EH (cell line): ENCODE data around the gene ARHGAP15.
"Not testable (repeated sequence)": the region's sequence is repeated elsewhere in the genome, so short reads cannot be mapped to it uniquely, and the experiment has no call there.

Experiments
- DNase-seq: peaks from one replicate; pipeline ENCODE4 v3.0.0-alpha.2; 2015; ENCODE audit warnings: low read depth

Gene ARHGAP15

GRCh38 chr2:143529118-143529720 is 400.0 kb downstream of the ARHGAP15 start:
- peak; percentile 70 for DNase-seq

GRCh38 chr2:143530758-143531157 is 401.5 kb downstream of the ARHGAP15 start:
- peak; percentile 75 for DNase-seq

GRCh38 chr2:143532061-143532460 is 402.8 kb downstream of the ARHGAP15 start:
- no peak for DNase-seq

GRCh38 chr2:143533846-143534245 is 404.6 kb downstream of the ARHGAP15 start:
- DNase-seq, result no peak

GRCh38 chr2:143535802-143536201 is 406.6 kb downstream of the ARHGAP15 start:
- no peak for DNase-seq

GRCh38 chr2:143541899-143542298 is 412.7 kb downstream of the ARHGAP15 start:
- not testable (repeated sequence) for DNase-seq

- DNase-seq, result peak; percentile 12
Observed at GRCh38 chr2:143545059-143545948, 416.1 kb downstream of the ARHGAP15 start.

GRCh38 chr2:143545949-143546255 is 416.7 kb downstream of the ARHGAP15 start:
- DNase-seq, result peak; percentile 75

GRCh38 chr2:143548032-143548431 is 418.8 kb downstream of the ARHGAP15 start:
- no peak for DNase-seq

- DNase-seq, result no peak
Observed at GRCh38 chr2:143550500-143550899, 421.3 kb downstream of the ARHGAP15 start.

- peak; percentile 73 for DNase-seq
Observed at GRCh38 chr2:143551971-143552650, 422.9 kb downstream of the ARHGAP15 start.

- DNase-seq, result no peak
Observed at GRCh38 chr2:143553261-143553660, 424.0 kb downstream of the ARHGAP15 start.

- peak; percentile 80 for DNase-seq
Observed at GRCh38 chr2:143558665-143559064, 429.4 kb downstream of the ARHGAP15 start.

GRCh38 chr2:143559147-143559546 is 429.9 kb downstream of the ARHGAP15 start:
- no peak for DNase-seq

- no peak for DNase-seq
Observed at GRCh38 chr2:143560724-143561123, 431.5 kb downstream of the ARHGAP15 start.

- no peak for DNase-seq
Observed at GRCh38 chr2:143564419-143564818, 435.2 kb downstream of the ARHGAP15 start.

- DNase-seq, result no peak
Observed at GRCh38 chr2:143571747-143572146, 442.5 kb downstream of the ARHGAP15 start.

- DNase-seq, result no peak
Observed at GRCh38 chr2:143572421-143572820, 443.2 kb downstream of the ARHGAP15 start.

- DNase-seq, result no peak
Observed at GRCh38 chr2:143574069-143574468, 444.9 kb downstream of the ARHGAP15 start.

GRCh38 chr2:143575340-143575739 is 446.1 kb downstream of the ARHGAP15 start:
- DNase-seq, result peak; percentile 25

GRCh38 chr2:143577489-143577888 is 448.3 kb downstream of the ARHGAP15 start:
- no peak for DNase-seq

- DNase-seq, result no peak
Observed at GRCh38 chr2:143579456-143579855, 450.2 kb downstream of the ARHGAP15 start.

- DNase-seq, result no peak
Observed at GRCh38 chr2:143581134-143581533, 451.9 kb downstream of the ARHGAP15 start.
